Measurements from ENCODE around the gene USP7. TPM values are rescaled to one million over a fixed set of nuclear protein-coding genes. Genes with fewer than 3 reads are reported as not detected.

Gene USP7
- total RNA-seq, 3 donors from 2014 or later: 125 to 144 (median 130) TPM

DNA sequence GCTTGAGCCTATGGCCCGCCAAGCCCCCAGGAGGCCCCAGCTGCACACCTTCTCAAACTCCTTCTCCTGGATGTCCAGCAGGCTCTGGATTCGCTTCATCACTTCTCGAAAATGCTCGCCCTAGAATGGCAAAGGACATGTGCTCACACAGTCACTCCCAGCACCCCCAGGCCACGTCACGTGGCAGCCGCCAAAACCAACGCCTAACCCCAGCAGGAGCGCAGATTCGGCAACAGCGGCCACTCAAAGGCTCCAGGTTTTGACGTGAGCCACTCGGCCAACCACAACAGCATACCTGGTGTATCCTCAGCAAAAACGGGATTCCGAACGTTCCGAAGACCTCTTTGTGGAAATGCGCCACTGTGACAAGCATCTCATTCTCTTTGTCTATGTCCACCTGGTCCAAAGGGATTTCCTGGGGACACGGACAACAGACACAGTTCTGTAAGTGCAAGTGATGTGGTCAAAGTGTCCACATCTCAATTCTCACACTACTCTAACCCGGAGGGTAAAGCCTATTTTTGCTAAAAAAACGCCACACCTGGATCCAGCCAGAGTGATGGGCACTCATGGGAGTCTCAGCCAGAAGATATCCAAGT, 68.9 kb downstream of the USP7 start:
- Histone ChIP-seq H3K4me1 (ENCODE audit: low read depth) (no peaks in the 10 kb centered on the region), H3K4me3 (no peak overlapping the region), H3K36me3 (ENCODE audit: low read depth) (peaks cover 23% of the 10 kb centered on the region), H3K9me3 (no peaks in the 10 kb centered on the region)
- intact Hi-C loops (cut with DNase I, micrococcal nuclease): no loop called here
- ATAC-seq: no peak
- TF ChIP-seq, protein P1, sequence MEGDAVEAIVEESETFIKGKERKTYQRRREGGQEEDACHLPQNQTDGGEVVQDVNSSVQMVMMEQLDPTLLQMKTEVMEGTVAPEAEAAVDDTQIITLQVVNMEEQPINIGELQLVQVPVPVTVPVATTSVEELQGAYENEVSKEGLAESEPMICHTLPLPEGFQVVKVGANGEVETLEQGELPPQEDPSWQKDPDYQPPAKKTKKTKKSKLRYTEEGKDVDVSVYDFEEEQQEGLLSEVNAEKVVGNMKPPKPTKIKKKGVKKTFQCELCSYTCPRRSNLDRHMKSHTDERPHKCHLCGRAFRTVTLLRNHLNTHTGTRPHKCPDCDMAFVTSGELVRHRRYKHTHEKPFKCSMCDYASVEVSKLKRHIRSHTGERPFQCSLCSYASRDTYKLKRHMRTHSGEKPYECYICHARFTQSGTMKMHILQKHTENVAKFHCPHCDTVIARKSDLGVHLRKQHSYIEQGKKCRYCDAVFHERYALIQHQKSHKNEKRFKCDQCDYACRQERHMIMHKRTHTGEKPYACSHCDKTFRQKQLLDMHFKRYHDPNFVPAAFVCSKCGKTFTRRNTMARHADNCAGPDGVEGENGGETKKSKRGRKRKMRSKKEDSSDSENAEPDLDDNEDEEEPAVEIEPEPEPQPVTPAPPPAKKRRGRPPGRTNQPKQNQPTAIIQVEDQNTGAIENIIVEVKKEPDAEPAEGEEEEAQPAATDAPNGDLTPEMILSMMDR (IDR thresholded peaks at IDR 0.05): no peak
- peak in 1 of 3 donors; percentile 17 for DNase-seq

DNA sequence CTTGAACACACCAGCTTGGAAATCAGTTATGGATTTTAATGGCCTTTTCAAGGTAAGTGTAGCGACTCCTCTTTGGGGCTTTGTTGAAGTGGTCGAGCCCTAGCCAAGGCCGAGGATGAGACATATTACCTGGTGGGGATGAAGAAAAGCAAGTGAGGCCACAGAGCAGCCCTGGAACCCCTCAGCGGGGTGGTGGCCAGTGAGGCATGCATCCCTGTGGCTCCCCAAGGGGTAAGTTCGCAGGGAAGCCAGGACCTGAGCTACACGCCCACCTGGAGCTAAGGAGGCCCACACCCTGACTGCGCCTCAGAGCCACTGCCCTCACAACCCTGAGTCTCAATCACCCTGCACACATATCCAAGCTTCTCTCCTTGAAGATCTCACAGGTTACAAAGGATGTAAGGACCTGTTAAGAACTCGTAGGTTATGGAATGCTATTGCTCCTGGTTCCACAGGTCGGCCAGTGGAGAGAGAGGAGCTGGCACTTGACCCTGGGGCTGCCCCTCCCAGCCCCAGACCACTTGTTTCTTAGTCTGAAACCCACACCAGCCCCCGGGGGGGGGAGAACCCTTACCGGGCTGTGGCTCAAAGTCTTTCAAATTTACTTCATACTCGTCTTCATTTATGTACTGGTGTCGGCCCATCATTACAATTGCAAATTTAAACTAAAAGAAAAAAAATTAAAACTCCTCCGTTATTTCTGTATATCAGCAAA, 69.6 kb downstream of the USP7 start:
- Histone ChIP-seq H3K36me3 (ENCODE audit: low read depth) (peaks cover 19% of the 10 kb centered on the region), H3K4me3 (no peak overlapping the region), H3K4me1 (ENCODE audit: low read depth) (no peaks in the 10 kb centered on the region), H3K9me3 (no peaks in the 10 kb centered on the region)
- TF ChIP-seq, protein P1 (IDR thresholded peaks at IDR 0.05): no peak
- DNase-seq: no peak
- ATAC-seq: no peak
- intact Hi-C loops (cut with DNase I, micrococcal nuclease): no loop called here

DNA sequence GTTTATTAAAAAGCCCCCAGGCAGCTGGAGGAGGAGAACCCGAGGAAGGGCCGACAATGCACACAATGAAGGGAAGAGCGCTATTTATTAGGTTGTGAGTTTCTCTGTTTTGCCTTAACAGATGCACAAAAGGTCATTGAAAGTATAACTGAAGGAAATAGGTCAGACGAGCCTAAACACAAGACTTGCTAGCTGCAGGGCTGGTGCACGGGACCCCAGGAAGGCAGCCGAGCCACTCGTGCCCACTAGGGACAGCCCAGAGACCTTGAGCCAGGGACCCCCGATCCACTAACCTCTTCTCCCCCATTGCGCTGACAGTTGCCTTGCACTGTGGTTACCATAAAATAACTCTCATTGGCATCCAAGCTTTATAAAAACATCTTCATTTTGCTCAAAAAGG, 70.3 kb downstream of the USP7 start:
- Histone ChIP-seq H3K4me1 (ENCODE audit: low read depth) (no peaks in the 10 kb centered on the region), H3K9me3 (no peaks in the 10 kb centered on the region), H3K36me3 (ENCODE audit: low read depth) (peaks cover 19% of the 10 kb centered on the region), H3K4me3 (no peak overlapping the region)
- DNase-seq (peak in 1 of 3 donors; percentile 17), ATAC-seq (no peak)
- intact Hi-C loops (cut with DNase I, micrococcal nuclease): no loop called here
- TF ChIP-seq, protein P1 (IDR thresholded peaks at IDR 0.05): no peak

DNA sequence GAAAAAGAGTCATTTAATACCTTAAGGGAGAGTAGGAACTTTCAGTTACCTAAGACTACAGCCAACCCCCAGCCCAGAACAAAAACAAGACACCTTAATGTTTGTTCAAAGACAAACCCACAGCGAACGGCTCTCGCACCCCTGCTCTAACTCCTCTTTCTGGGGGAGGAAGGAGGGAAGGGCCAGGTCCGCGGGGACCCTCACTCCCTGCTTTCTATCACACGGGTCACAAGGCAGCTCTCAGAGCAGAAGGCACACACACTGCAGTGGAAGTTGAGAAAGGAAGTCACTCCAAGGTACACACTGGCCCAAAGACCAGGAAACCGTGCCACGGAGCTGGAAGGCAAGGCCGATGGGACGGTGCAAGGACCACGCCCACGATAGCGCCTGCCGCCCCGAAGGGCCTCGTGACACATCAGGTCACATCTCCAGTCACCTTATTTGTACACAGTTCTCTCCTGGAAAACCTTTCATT, 71.6 kb downstream of the USP7 start:
- peak in 1 of 3 donors; percentile 40 for DNase-seq

DNA sequence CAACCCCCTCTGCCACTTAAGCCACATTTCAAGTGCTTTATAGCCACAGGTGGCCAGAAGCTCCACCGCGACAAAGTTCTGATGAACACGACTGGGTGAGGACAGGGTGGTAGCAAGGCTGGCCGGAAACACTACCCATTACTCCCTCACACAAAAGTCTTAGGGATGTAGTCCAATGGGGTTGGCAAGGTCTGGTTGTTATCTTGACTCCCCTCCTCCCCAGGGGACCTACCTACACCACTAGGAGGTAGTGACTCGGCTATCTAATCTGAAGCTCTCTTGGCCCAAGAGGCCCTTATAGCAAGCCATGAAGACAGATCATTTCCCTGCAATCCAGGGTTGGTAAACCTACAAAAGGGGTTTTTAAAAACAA, 73.2 kb downstream of the USP7 start:
- intact Hi-C loops (cut with DNase I, micrococcal nuclease): no loop called here
- Histone ChIP-seq H3K9me3 (no peaks in the 10 kb centered on the region), H3K36me3 (ENCODE audit: low read depth) (peaks cover 17% of the 10 kb centered on the region), H3K4me3 (no peak overlapping the region), H3K4me1 (ENCODE audit: low read depth) (peaks cover 8% of the 10 kb centered on the region)
- ATAC-seq (no peak), DNase-seq (no peak)
- TF ChIP-seq, protein P1 (IDR thresholded peaks at IDR 0.05): no peak

More for the DNA sequence above, 71.6 kb downstream of the USP7 start:
- peak; percentile 24 for ATAC-seq
- H3K9me3 ChIP-seq: no peaks in the 10 kb centered on the region
- peaks cover 19% of the 10 kb centered on the region for H3K36me3 ChIP-seq (ENCODE audit: low read depth)
- no peaks in the 10 kb centered on the region for H3K4me1 ChIP-seq (ENCODE audit: low read depth)
- TF ChIP-seq, protein P1 (IDR thresholded peaks at IDR 0.05): no peak
- intact Hi-C loops (cut with DNase I, micrococcal nuclease): no loop called here
- no peak overlapping the region for H3K4me3 ChIP-seq

All from mucosa of descending colon (tissue), 3 donors.